Sigmoid colon (tissue), 4 donors: ENCODE data around the gene MON1B.

Experiments
- EP300 ChIP-seq, 4 donors: sonication (generic); formaldehyde crosslinking; IDR thresholded peaks; one replicate each; pipeline ENCODE4 v1.6.1; 2017; ENCODE audit warnings: antibody characterized with exemption in 4 of 4
- POLR2A ChIP-seq, 2 donors: fragments of 450-650 bp; IDR thresholded peaks; one replicate each; pipeline ENCODE4 v1.6.1; 2016; ENCODE audit warnings: antibody characterized with exemption in 2 of 2, mild to moderate bottlenecking in 2 of 2, moderate library complexity in 2 of 2
- POLR2AphosphoS5 ChIP-seq, 4 donors: sonication (generic); formaldehyde crosslinking; IDR thresholded peaks; one replicate each; pipeline ENCODE4 v1.6.1; 2017; ENCODE audit warnings: antibody characterized with exemption in 4 of 4
- TF ChIP-seq, protein P1 (sequence below), 4 experiments: fragments of 450-650 bp in 3 of 4; fragments of 200-600 bp in 1 of 4; IDR thresholded peaks; one replicate each; pipeline ENCODE4 v1.5.1; 2016 to 2019; ENCODE audit warnings: antibody characterized with exemption in 4 of 4, mild to moderate bottlenecking in 3 of 4, moderate library complexity in 2 of 4

DNA sequence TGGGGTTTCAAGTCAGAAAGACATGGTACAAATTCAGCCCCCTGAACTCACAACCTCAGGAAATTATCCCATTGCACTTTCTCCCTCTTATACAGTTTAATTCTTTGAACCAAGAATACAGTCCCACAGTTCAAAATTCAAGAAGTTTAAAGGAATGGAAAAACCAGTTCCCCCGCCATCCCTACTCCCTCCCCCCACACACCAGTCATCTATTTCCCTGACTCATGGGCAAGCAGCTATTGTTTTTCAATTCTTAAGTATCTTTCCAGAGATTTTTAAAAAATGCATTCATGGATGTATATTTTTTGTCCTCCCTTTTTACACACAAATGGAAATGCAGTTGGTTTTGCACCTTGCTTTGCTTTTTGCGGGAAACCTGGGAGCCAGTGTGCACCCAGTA lies 15.5 kb downstream of the MON1B start:
- TF ChIP-seq, protein P1, sequence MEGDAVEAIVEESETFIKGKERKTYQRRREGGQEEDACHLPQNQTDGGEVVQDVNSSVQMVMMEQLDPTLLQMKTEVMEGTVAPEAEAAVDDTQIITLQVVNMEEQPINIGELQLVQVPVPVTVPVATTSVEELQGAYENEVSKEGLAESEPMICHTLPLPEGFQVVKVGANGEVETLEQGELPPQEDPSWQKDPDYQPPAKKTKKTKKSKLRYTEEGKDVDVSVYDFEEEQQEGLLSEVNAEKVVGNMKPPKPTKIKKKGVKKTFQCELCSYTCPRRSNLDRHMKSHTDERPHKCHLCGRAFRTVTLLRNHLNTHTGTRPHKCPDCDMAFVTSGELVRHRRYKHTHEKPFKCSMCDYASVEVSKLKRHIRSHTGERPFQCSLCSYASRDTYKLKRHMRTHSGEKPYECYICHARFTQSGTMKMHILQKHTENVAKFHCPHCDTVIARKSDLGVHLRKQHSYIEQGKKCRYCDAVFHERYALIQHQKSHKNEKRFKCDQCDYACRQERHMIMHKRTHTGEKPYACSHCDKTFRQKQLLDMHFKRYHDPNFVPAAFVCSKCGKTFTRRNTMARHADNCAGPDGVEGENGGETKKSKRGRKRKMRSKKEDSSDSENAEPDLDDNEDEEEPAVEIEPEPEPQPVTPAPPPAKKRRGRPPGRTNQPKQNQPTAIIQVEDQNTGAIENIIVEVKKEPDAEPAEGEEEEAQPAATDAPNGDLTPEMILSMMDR (IDR thresholded peaks at IDR 0.05), result no peak
- TF ChIP-seq EP300 (IDR thresholded peaks at IDR 0.05) (no peak), POLR2A (IDR thresholded peaks at IDR 0.05) (no peak), POLR2AphosphoS5 (IDR thresholded peaks at IDR 0.05) (no peak)
